GM12878 (cell line): ENCODE data around the gene EMID1. TPM values are rescaled to one million over a fixed set of nuclear protein-coding genes. Genes with fewer than 3 reads are reported as not detected.

Source experiments
- ATAC-seq: fragments of 200-7000 bp; cut with Tn5 transposase; 3 replicates; pipeline ENCODE4 v1.9.1; 2020; ENCODE audit warnings: mild to moderate bottlenecking, moderate library complexity
- BruUV-seq: library from RNA; stranded (reverse); fragments of 400-500 nt; replicated peaks from 2 replicates; lab custom pipeline; 2021; lab: Mats Ljungman, UMichigan
- CTCF ChIA-PET: fragments of 300-600 bp; sonication (Branson Sonifier 250); formaldehyde crosslinking; extraction: SDS; loops from one replicate; lab custom pipeline; 2021; ENCODE audit warnings: inconsistent platforms; lab: Yijun Ruan, JAX
- POLR2A ChIA-PET: fragments of 350-600 bp; formaldehyde crosslinking; extraction: SDS; loops from one replicate; lab custom pipeline; 2021; ENCODE audit warnings: inconsistent platforms; lab: Charles Lee
- RAD21 ChIA-PET: fragments of 300-600 bp; sonication (Branson Sonifier 250); formaldehyde crosslinking; loops from one replicate; lab custom pipeline; 2023; ENCODE audit warnings: antibody characterized with exemption; ENCODE audit not compliant: unreplicated experiment; lab: Charles Lee
- SMC1A ChIA-PET: fragments of 300-600 bp; sonication (Branson Sonifier 250); formaldehyde crosslinking; loops from one replicate; lab custom pipeline; 2023; ENCODE audit not compliant: unreplicated experiment, uncharacterized antibody; lab: Charles Lee
- DNase-seq: peaks from one replicate; pipeline ENCODE4 v3.0.0-alpha.2; 2011; ENCODE audit warnings: low read depth, low spot score
- FAIRE-seq: peaks from 3 replicates; lab custom pipeline; 2011; peaks lifted over from hg19 to GRCh38; lab: Jason Lieb, UNC
- H2AFZ ChIP-seq: 2 replicates; pipeline ENCODE4 v1.6.0; 2011; ENCODE audit warnings: low read depth, low read length, control low read depth; ENCODE audit not compliant: control insufficient read depth
- H3K27ac ChIP-seq: 2 replicates; pipeline ENCODE4 v1.5.1; 2011; ENCODE audit warnings: control low read depth; ENCODE audit not compliant: control insufficient read depth, insufficient read depth
- H3K27me3 ChIP-seq, 2 experiments: replicated peaks in 1 of 2; 2 replicates each; pipeline versions ENCODE4 v1.6.0 to v1.6.1; 2011; ENCODE audit warnings: low read length in 1 of 2; ENCODE audit not compliant: control insufficient read depth in 2 of 2, insufficient read depth in 2 of 2
- H3K36me3 ChIP-seq, 2 experiments: 2 replicates each; pipeline ENCODE4 v1.5.1; 2011; ENCODE audit warnings: low read length in 1 of 2; ENCODE audit not compliant: control insufficient read depth in 2 of 2, insufficient read depth in 2 of 2
- H3K4me1 ChIP-seq: 2 replicates; pipeline ENCODE4 v1.6.1; 2011; ENCODE audit warnings: mild to moderate bottlenecking, low read length, moderate library complexity, mixed read lengths; ENCODE audit not compliant: control insufficient read depth, insufficient read depth
- H3K4me2 ChIP-seq: 2 replicates; pipeline ENCODE4 v1.6.0; 2011; ENCODE audit warnings: control low read depth; ENCODE audit not compliant: control insufficient read depth, insufficient read depth
- H3K4me3 ChIP-seq: fragments of 200-600 bp; sonication (generic); 2 replicates; pipeline ENCODE4 v1.5.1; 2016
- H3K79me2 ChIP-seq: 2 replicates; pipeline ENCODE4 v1.6.0; 2011; ENCODE audit warnings: low read length; ENCODE audit not compliant: control insufficient read depth, insufficient read depth
- H3K9ac ChIP-seq: 2 replicates; pipeline ENCODE4 v1.8.0; 2011; ENCODE audit warnings: low read length, control low read depth, mixed read lengths; ENCODE audit not compliant: control insufficient read depth, insufficient read depth
- H3K9me3 ChIP-seq: replicated peaks from 3 replicates; pipeline ENCODE4 v1.5.1; 2011; ENCODE audit warnings: mild to moderate bottlenecking, low read length; ENCODE audit not compliant: control insufficient read depth, insufficient read depth
- H4K20me1 ChIP-seq: 2 replicates; pipeline ENCODE4 v1.6.0; 2011; ENCODE audit not compliant: control insufficient read depth, insufficient read depth
- BCL11A ChIP-seq: IDR thresholded peaks from 2 replicates; pipeline ENCODE4 v1.6.1; 2011; ENCODE audit warnings: low read depth, low read length
- CREM ChIP-seq: IDR thresholded peaks from 2 replicates; pipeline ENCODE4 v1.6.1; 2014; ENCODE audit warnings: antibody characterized with exemption, low read depth
- E4F1 ChIP-seq: fragments of 450-650 bp; IDR thresholded peaks from 2 replicates; pipeline ENCODE4 v1.6.1; 2018; ENCODE audit warnings: borderline replicate concordance, mild to moderate bottlenecking; ENCODE audit not compliant: partially characterized antibody
- HCFC1 ChIP-seq: fragments of 150-350 bp; IDR thresholded peaks from 2 replicates; pipeline ENCODE4 v1.6.1; 2014; ENCODE audit warnings: low read length
- IKZF2 ChIP-seq, 2 experiments: fragments of 450-650 bp; IDR thresholded peaks; 2 replicates each; pipeline ENCODE4 v1.6.1; 2017; ENCODE audit warnings: mild to moderate bottlenecking in 2 of 2, moderate library complexity in 2 of 2
- IRF4 ChIP-seq: IDR thresholded peaks from 2 replicates; pipeline ENCODE4 v1.6.1; 2011; ENCODE audit warnings: low read depth, low read length
- KLF5 ChIP-seq: fragments of 450-650 bp; IDR thresholded peaks from 2 replicates; pipeline ENCODE4 v1.6.1; 2014; ENCODE audit warnings: mild to moderate bottlenecking; ENCODE audit not compliant: partially characterized antibody
- SRF ChIP-seq, 2 experiments: IDR thresholded peaks; 2 replicates each; pipeline ENCODE4 v1.6.1; 2011; ENCODE audit warnings: low read depth in 2 of 2, low read length in 2 of 2, mild to moderate bottlenecking in 1 of 2, moderate library complexity in 1 of 2
- YBX1 ChIP-seq: fragments of 450-650 bp; IDR thresholded peaks from 2 replicates; pipeline ENCODE4 v1.6.1; 2016; ENCODE audit warnings: antibody characterized with exemption
- ZBED1 ChIP-seq: IDR thresholded peaks from 2 replicates; pipeline ENCODE4 v1.6.1; 2016; ENCODE audit warnings: borderline replicate concordance
- ZNF384 ChIP-seq: IDR thresholded peaks from 2 replicates; pipeline ENCODE4 v1.6.1; 2012; ENCODE audit warnings: low read depth, mild to moderate bottlenecking, low read length, improper control_type of control experiment, borderline replicate concordance
- ZZZ3 ChIP-seq: IDR thresholded peaks from 2 replicates; pipeline ENCODE4 v1.6.1; 2011; ENCODE audit warnings: low read depth; ENCODE audit not compliant: control insufficient read depth, insufficient read length
- WGBS: methylation state at CpG from one replicate; pipeline ENCODE4 v1.1.6; 2016; ENCODE audit warnings: low lambda C conversion rate; ENCODE audit not compliant: insufficient replicate concordance, insufficient coverage; ENCODE audit errors: missing lambda C conversion rate; 5-methylcytosine and 5-hydroxymethylcytosine counted together
- in situ Hi-C: fragments of 300-500 bp; cut with MboI; formaldehyde crosslinking; loops from 9 replicates; pipeline ENCODE4 v1.14.3; 2018; ENCODE audit warnings: mixed read lengths
- intact Hi-C: fragments of 100-400 bp; cut with micrococcal nuclease; formaldehyde crosslinking; loops from one replicate; pipeline ENCODE4 v1.14.2; 2022; ENCODE audit not compliant: unreplicated experiment
- polyA plus RNA-seq, 11 experiments: library from polyadenylated mRNA; depleted of rRNA in 4 of 11; unstranded in 6 of 11; stranded (reverse) in 5 of 11; fragments of >200 nt; fragmentation: Nextera tagmentation in 4 of 11; fragmentation: Illumina TruSeq in 1 of 11; extraction: Ambion mirVana in 4 of 11; extraction: Trizol in 1 of 11; gene quantifications; 1 replicate in 1 of 11; 2 replicates in 10 of 11; pipeline versions ENCODE4 v1.2.1 to v1.2.3, GENCODE V29; 2011 to 2016; ENCODE audit warnings: inconsistent platforms in 2 of 11, missing spikeins in 2 of 11, low read depth in 1 of 11
- total RNA-seq, 4 experiments: library from RNA; depleted of rRNA in 3 of 4; stranded (reverse); fragments of >200 nt in 3 of 4; fragmentation: Illumina TruSeq in 1 of 4; extraction: Trizol in 1 of 4; gene quantifications; 2 replicates each; pipeline versions ENCODE4 v1.2.1 to v1.2.3, GENCODE V29; 2013 to 2021

Gene EMID1
- total and polyA plus RNA-seq, 10 of the 15 experiments (the other 5 are each of a cell fraction or from before 2014, with no cell fraction given): 1.2 to 60.3 (median 12.0) TPM

- Histone ChIP-seq H3K27ac (no peak overlapping the region), H3K27me3 (no peaks in the 10 kb centered on the region), H3K4me2 (no peak overlapping the region), H3K4me1 (no peaks in the 10 kb centered on the region; the same call in 1 of the 2 replicates), H3K9ac (no peak overlapping the region), H3K9me3 (peaks cover 3% of the 10 kb centered on the region; the same call in 2 of the 3 replicates), H2AFZ (no peak overlapping the region), H4K20me1 (no peaks in the 10 kb centered on the region), H3K4me3 (no peak overlapping the region), H3K79me2 (no peaks in the 10 kb centered on the region), H3K36me3 (no peaks in the 10 kb centered on the region; a peak in 1 of 4 replicates)
- ChIA-PET POLR2A (interaction anchor here (0.6 kb wide), 1 partner anchor 22 kb away, joined by 7 read pairs; no protein-coding TSS in a partner anchor), SMC1A (no interaction called here), RAD21 (interaction anchor here (0.5 to 1.2 kb wide), 2 partner anchors 9 to 10 kb away, joined by 3 to 4 read pairs; no protein-coding TSS in a partner anchor), CTCF (interaction anchor here (1.2 to 1.5 kb wide), 3 partner anchors 9 to 37 kb away, joined by 3 to 5 read pairs (median 4); no protein-coding TSS in a partner anchor)
- 90% methylated on average over 10 of the region's 10 CpGs for WGBS
- ATAC-seq (no peak), FAIRE-seq (no peak), DNase-seq (no peak)
- intact Hi-C loops: no loop called here
- no TSS peak for BruUV-seq
- in situ Hi-C loops: no loop called here
- TF ChIP-seq IKZF2 (IDR thresholded peaks at IDR 0.05): no peak
- no peak for TF ChIP-seq CREM
- no peak for TF ChIP-seq ZNF384
- TF ChIP-seq ZBED1: no peak
- no peak for TF ChIP-seq KLF5
- TF ChIP-seq ZZZ3: no peak
- no peak for TF ChIP-seq BCL11A
Observed at GRCh38 chr22:29190918-29191317, 14.8 kb upstream of the EMID1 start.

GRCh38 chr22:29193021-29193420 lies 12.7 kb upstream of the EMID1 start:
- no peak overlapping the region for H3K9ac ChIP-seq
- no peaks in the 10 kb centered on the region for H3K27me3 ChIP-seq
- H3K4me2 ChIP-seq: no peak overlapping the region
- ChIA-PET RAD21 (interaction anchor here (1.6 kb wide), 1 partner anchor 9 kb away, joined by 4 read pairs; no protein-coding TSS in a partner anchor), SMC1A (interaction anchor here (0.7 to 1.4 kb wide), 5 partner anchors 9 to 26 kb away, joined by 3 to 4 read pairs (median 3); no protein-coding TSS in a partner anchor), POLR2A (interaction anchor here (0.7 to 1.5 kb wide), 2 partner anchors 9 to 10 kb away, joined by 3 to 7 read pairs; no protein-coding TSS in a partner anchor), CTCF (no interaction called here)
- DNase-seq (no peak), FAIRE-seq (no peak), ATAC-seq (no peak)
- in situ Hi-C loops (no loop called here), intact Hi-C loops (no loop called here)
- no peaks in the 10 kb centered on the region for H4K20me1 ChIP-seq
- 87% methylated on average over 8 of the region's 8 CpGs for WGBS
- no TSS peak for BruUV-seq
- H2AFZ ChIP-seq: no peak overlapping the region
- no peaks in the 10 kb centered on the region for H3K79me2 ChIP-seq
- H3K9me3 ChIP-seq: peaks cover 3% of the 10 kb centered on the region; the same call in 2 of the 3 replicates
- H3K36me3 ChIP-seq: no peaks in the 10 kb centered on the region; a peak in 1 of 4 replicates
- H3K4me3 ChIP-seq: no peak overlapping the region
- H3K27ac ChIP-seq: no peak overlapping the region
- H3K4me1 ChIP-seq: no peaks in the 10 kb centered on the region; the same call in 1 of the 2 replicates
- TF ChIP-seq E4F1 (no peak), YBX1 (no peak), SRF (IDR thresholded peaks at IDR 0.05; ENCODE audit: low read depth in 2 of 2, low read length in 2 of 2) (no peak), HCFC1 (no peak), IRF4 (no peak)
